SU-DHL-6 (cell line): ENCODE data around the gene SCTR.

ENCODE experiments used
- EZH2phosphoT487 ChIP-seq: fragments of 200-600 bp; sonication (generic), shearing (Covaris generic); conservative IDR thresholded peaks from 2 replicates; pipeline ENCODE4 v1.6.1; 2018; ENCODE audit warnings: mild to moderate bottlenecking, antibody characterized with exemption, low read length, moderate library complexity, mixed read lengths
- TF ChIP-seq, protein P1 (sequence below): fragments of 200-600 bp; sonication (generic); IDR thresholded peaks from one replicate; pipeline ENCODE4 v1.5.1; 2017; ENCODE audit warnings: antibody characterized with exemption, mild to moderate bottlenecking, low read length, moderate library complexity; ENCODE audit not compliant: insufficient read depth, poor library complexity, severe bottlenecking

DNA sequence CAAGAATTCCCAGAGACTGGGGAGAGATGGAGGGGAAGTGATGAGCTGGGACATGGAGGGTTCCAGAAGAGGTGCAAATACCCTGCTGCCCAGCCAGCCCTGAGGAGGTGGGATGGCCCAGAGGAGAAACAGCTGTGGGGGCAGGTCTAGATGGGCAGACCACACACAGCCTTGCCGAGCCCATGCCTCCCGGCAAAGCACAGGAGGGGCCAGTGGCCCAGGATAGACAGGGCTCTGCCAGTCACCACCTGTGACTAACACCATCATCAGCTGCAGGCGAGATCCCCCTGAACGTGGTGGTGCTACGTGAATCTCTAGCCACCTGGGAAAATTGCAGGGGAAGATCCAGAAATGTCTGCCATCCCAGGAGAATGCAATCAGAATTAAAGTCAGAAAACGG lies 39.4 kb downstream of the SCTR start:
- TF ChIP-seq, protein P1, sequence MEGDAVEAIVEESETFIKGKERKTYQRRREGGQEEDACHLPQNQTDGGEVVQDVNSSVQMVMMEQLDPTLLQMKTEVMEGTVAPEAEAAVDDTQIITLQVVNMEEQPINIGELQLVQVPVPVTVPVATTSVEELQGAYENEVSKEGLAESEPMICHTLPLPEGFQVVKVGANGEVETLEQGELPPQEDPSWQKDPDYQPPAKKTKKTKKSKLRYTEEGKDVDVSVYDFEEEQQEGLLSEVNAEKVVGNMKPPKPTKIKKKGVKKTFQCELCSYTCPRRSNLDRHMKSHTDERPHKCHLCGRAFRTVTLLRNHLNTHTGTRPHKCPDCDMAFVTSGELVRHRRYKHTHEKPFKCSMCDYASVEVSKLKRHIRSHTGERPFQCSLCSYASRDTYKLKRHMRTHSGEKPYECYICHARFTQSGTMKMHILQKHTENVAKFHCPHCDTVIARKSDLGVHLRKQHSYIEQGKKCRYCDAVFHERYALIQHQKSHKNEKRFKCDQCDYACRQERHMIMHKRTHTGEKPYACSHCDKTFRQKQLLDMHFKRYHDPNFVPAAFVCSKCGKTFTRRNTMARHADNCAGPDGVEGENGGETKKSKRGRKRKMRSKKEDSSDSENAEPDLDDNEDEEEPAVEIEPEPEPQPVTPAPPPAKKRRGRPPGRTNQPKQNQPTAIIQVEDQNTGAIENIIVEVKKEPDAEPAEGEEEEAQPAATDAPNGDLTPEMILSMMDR: no peak
- TF ChIP-seq EZH2phosphoT487: no peak
